HL-60 (cell line): ENCODE results near the gene SFMBT2.
"Not testable (repeated sequence)": the region's sequence is repeated elsewhere in the genome, so short reads cannot be mapped to it uniquely, and the experiment has no call there.

Experiments
- DNase-seq, 2 experiments: peaks; one replicate each; pipeline ENCODE4 v3.0.0-alpha.2; 2010 to 2020; ENCODE audit warnings: low read depth in 1 of 2, low spot score in 1 of 2
- H3K27ac ChIP-seq: fragments of 250-450 bp; sonication (Bioruptor Pico); replicated peaks from 2 replicates; pipeline ENCODE4 v1.5.1; 2020; ENCODE audit warnings: mild to moderate bottlenecking, moderate library complexity
- H3K27me3 ChIP-seq: fragments of 250-450 bp; sonication (Bioruptor Pico); 2 replicates; pipeline ENCODE4 v1.5.1; 2021; ENCODE audit warnings: mild to moderate bottlenecking, moderate library complexity; ENCODE audit not compliant: insufficient read depth, poor library complexity, severe bottlenecking
- H3K4me3 ChIP-seq: replicated peaks from 2 replicates; pipeline ENCODE4 v1.5.1; 2011; ENCODE audit warnings: mild to moderate bottlenecking, control low read depth, low read length; ENCODE audit not compliant: insufficient read depth
- GABPA ChIP-seq: IDR thresholded peaks from 2 replicates; pipeline ENCODE4 v1.6.1; 2012; ENCODE audit warnings: low read depth
- POLR2AphosphoS5 ChIP-seq: IDR thresholded peaks from 2 replicates; pipeline ENCODE4 v1.6.1; 2012; ENCODE audit warnings: low read depth
- SPI1 ChIP-seq: IDR thresholded peaks from 2 replicates; pipeline ENCODE4 v1.6.1; 2012; ENCODE audit warnings: low read depth, mild to moderate bottlenecking, borderline replicate concordance
- TF ChIP-seq, protein P1 (sequence below): IDR thresholded peaks from one replicate; pipeline ENCODE4 v1.5.1; 2011; ENCODE audit warnings: low read length, control low read depth, inconsistent platforms; ENCODE audit not compliant: insufficient read depth
- TF ChIP-seq, protein P2 (sequence below): IDR thresholded peaks from 2 replicates; pipeline ENCODE4 v1.6.1; 2012; ENCODE audit warnings: low read depth; ENCODE audit not compliant: insufficient replicate concordance

The SFMBT2 gene

DNA sequence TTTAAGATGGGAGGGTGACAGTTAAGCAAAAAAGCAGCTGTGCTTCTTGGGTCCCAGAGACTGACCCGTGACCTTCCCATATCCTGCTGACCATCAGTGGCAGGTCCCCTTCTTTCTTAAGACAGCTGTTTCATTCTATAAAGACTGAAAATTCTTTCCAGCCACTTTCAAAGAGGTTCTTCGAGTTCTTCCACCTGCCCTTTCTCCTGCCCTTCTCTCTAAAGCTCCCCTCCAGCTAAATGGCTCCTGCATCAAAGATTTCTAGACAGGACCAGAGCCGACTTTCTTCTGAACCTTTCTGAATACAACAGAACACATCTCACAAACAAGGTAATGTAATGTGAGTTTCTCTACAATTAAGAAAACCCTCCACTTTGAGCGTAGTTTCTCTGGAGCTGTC, 180.8 kb downstream of the SFMBT2 start:
- no peak for DNase-seq
- no peaks in the 10 kb centered on the region for H3K27me3 ChIP-seq
- no peak overlapping the region for H3K27ac ChIP-seq
- H3K4me3 ChIP-seq = no peak overlapping the region
- TF ChIP-seq, protein P1, sequence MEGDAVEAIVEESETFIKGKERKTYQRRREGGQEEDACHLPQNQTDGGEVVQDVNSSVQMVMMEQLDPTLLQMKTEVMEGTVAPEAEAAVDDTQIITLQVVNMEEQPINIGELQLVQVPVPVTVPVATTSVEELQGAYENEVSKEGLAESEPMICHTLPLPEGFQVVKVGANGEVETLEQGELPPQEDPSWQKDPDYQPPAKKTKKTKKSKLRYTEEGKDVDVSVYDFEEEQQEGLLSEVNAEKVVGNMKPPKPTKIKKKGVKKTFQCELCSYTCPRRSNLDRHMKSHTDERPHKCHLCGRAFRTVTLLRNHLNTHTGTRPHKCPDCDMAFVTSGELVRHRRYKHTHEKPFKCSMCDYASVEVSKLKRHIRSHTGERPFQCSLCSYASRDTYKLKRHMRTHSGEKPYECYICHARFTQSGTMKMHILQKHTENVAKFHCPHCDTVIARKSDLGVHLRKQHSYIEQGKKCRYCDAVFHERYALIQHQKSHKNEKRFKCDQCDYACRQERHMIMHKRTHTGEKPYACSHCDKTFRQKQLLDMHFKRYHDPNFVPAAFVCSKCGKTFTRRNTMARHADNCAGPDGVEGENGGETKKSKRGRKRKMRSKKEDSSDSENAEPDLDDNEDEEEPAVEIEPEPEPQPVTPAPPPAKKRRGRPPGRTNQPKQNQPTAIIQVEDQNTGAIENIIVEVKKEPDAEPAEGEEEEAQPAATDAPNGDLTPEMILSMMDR = no peak
- TF ChIP-seq POLR2AphosphoS5 (no peak), SPI1 (no peak), GABPA (no peak)
- TF ChIP-seq, protein P2, sequence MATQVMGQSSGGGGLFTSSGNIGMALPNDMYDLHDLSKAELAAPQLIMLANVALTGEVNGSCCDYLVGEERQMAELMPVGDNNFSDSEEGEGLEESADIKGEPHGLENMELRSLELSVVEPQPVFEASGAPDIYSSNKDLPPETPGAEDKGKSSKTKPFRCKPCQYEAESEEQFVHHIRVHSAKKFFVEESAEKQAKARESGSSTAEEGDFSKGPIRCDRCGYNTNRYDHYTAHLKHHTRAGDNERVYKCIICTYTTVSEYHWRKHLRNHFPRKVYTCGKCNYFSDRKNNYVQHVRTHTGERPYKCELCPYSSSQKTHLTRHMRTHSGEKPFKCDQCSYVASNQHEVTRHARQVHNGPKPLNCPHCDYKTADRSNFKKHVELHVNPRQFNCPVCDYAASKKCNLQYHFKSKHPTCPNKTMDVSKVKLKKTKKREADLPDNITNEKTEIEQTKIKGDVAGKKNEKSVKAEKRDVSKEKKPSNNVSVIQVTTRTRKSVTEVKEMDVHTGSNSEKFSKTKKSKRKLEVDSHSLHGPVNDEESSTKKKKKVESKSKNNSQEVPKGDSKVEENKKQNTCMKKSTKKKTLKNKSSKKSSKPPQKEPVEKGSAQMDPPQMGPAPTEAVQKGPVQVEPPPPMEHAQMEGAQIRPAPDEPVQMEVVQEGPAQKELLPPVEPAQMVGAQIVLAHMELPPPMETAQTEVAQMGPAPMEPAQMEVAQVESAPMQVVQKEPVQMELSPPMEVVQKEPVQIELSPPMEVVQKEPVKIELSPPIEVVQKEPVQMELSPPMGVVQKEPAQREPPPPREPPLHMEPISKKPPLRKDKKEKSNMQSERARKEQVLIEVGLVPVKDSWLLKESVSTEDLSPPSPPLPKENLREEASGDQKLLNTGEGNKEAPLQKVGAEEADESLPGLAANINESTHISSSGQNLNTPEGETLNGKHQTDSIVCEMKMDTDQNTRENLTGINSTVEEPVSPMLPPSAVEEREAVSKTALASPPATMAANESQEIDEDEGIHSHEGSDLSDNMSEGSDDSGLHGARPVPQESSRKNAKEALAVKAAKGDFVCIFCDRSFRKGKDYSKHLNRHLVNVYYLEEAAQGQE = no peak

DNA sequence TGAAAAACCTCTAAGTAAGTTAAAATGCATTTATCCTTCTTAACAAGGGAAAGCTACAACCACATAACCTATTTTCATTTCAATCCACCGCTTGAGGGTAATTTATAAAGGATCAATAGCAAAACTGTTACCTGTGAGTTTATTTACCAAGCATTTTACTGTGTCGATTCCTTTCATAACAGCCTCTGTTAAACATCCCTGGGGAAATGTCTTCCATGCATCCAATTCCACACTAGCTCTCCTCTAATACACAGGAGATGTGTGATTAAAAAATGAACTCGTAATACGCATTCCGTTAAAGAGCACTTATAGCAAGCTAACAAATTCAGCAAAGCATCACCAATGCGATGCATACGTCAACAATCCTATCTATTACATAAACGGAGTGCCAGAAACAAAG, 185.7 kb downstream of the SFMBT2 start:
- TF ChIP-seq, protein P1 = no peak
- no peak for TF ChIP-seq SPI1
- TF ChIP-seq POLR2AphosphoS5 = no peak
- no peak for TF ChIP-seq GABPA
- TF ChIP-seq, protein P2 = no peak
- Histone ChIP-seq H3K27me3 (no peaks in the 10 kb centered on the region), H3K4me3 (no peak overlapping the region), H3K27ac (no peak overlapping the region)
- DNase-seq = no peak

DNA sequence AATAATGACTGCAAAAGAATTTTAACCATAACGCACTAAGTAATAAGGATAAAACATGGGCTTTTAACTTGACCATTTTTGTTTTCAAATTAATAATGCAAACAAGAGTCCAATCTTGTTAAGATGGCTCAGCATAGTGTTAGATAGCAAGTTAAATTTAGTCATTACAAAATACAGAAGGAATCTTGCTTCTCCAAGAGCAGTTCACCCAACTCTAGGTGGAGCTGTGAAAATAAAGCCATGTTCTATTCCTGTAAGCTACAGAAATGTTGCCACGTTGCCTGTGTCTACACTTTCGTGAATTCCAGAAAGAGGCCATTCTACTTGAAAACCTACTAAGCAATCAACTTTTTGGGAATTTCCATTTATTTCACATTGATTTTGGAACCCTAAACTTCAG, 191.9 kb downstream of the SFMBT2 start:
- Histone ChIP-seq H3K4me3 (no peak overlapping the region), H3K27me3 (no peaks in the 10 kb centered on the region), H3K27ac (no peak overlapping the region)
- DNase-seq = no peak
- TF ChIP-seq GABPA (no peak), POLR2AphosphoS5 (no peak), SPI1 (no peak)
- TF ChIP-seq, protein P1 = no peak
- TF ChIP-seq, protein P2 = no peak

DNA sequence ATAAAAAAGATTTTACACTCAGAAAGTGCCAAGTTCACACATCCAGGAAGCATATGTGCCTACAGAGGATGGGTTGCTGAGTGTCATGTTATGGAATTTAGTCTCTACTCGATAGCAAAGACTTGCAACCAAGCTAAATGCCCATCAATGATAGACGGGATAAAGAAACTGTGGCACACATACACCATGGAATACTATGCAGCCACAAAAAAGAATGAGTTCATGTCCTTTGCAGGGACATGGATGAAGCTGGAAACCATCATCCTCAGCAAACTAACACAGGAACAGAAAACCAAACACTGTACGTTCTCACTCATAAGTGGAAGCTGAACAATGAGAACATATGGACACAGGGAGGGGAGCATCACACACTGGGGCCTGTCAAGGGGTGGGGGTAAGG, 198.1 kb downstream of the SFMBT2 start:
- not testable (repeated sequence) for H3K27ac ChIP-seq, DNase-seq, H3K4me3 ChIP-seq, H3K27me3 ChIP-seq
